Neuronal stem cell (in vitro differentiated cells): ENCODE measurements around the gene NFE2L3. TPM values are rescaled to one million over a fixed set of nuclear protein-coding genes. Genes with fewer than 3 reads are reported as not detected.

Experiments
- DNase-seq: peaks from one replicate; pipeline ENCODE4 v3.0.0-alpha.2; 2013; ENCODE audit warnings: low spot score
- H2AFZ ChIP-seq: one replicate; pipeline ENCODE4 v1.6.1; 2013; ENCODE audit warnings: mild to moderate bottlenecking, low read length, inconsistent platforms
- H2AK5ac ChIP-seq: 2 replicates; pipeline ENCODE4 v1.6.1; 2013; ENCODE audit warnings: low read depth, mild to moderate bottlenecking, inconsistent platforms, low read length, moderate library complexity, mixed read lengths
- H2BK120ac ChIP-seq: 2 replicates; pipeline ENCODE4 v1.6.1; 2013; ENCODE audit warnings: low read depth, mild to moderate bottlenecking, inconsistent platforms, low read length, moderate library complexity, mixed read lengths
- H2BK12ac ChIP-seq: one replicate; pipeline ENCODE4 v1.6.1; 2013; ENCODE audit warnings: low read length, inconsistent platforms
- H2BK15ac ChIP-seq: 2 replicates; pipeline ENCODE4 v1.6.1; 2013; ENCODE audit warnings: mild to moderate bottlenecking, low read length, inconsistent platforms, mixed read lengths
- H2BK5ac ChIP-seq: one replicate; pipeline ENCODE4 v1.6.1; 2013; ENCODE audit warnings: inconsistent platforms, mild to moderate bottlenecking, low read length, moderate library complexity
- H3K14ac ChIP-seq: one replicate; pipeline ENCODE4 v1.6.1; 2013; ENCODE audit warnings: low read length, inconsistent platforms
- H3K18ac ChIP-seq: 2 replicates; pipeline ENCODE4 v1.6.1; 2013; ENCODE audit warnings: low read length, inconsistent platforms
- H3K23ac ChIP-seq: 2 replicates; pipeline ENCODE4 v1.6.1; 2013; ENCODE audit warnings: low read depth, mild to moderate bottlenecking, mixed read lengths, low read length, inconsistent platforms; ENCODE audit not compliant: poor library complexity
- H3K27ac ChIP-seq: replicated peaks from 3 replicates; pipeline ENCODE4 v1.5.1; 2013; ENCODE audit warnings: low read length, inconsistent platforms
- H3K27me3 ChIP-seq, 3 experiments: 2 replicates each; pipeline ENCODE4 v1.6.1; 2013; ENCODE audit warnings: low read length in 3 of 3, mild to moderate bottlenecking in 2 of 3, inconsistent platforms in 1 of 3, low read depth in 1 of 3, mixed read lengths in 1 of 3, moderate library complexity in 1 of 3; ENCODE audit not compliant: control insufficient read depth in 3 of 3, insufficient read depth in 3 of 3
- H3K36me3 ChIP-seq, 2 donors: replicated peaks in 1 of 2; 2 replicates each; pipeline ENCODE4 v1.6.1; 2013; ENCODE audit warnings: low read length in 2 of 2; ENCODE audit not compliant: control insufficient read depth in 2 of 2, insufficient read depth in 2 of 2
- H3K4ac ChIP-seq: 2 replicates; pipeline ENCODE4 v1.6.1; 2013; ENCODE audit warnings: inconsistent platforms, mild to moderate bottlenecking, low read length, moderate library complexity
- H3K4me1 ChIP-seq, 2 donors: 1 replicate in 1 of 2; 2 replicates in 1 of 2; pipeline ENCODE4 v1.6.1; 2013; ENCODE audit warnings: low read length in 2 of 2, low read depth in 1 of 2; ENCODE audit not compliant: control insufficient read depth in 2 of 2, insufficient read depth in 1 of 2
- H3K4me2 ChIP-seq: one replicate; pipeline ENCODE4 v1.6.1; 2013; ENCODE audit warnings: mild to moderate bottlenecking, low read length, inconsistent platforms; ENCODE audit not compliant: insufficient read depth, poor library complexity, severe bottlenecking
- H3K4me3 ChIP-seq, 2 donors: 2 replicates each; pipeline ENCODE4 v1.5.1; 2013; ENCODE audit warnings: low read length in 2 of 2, mild to moderate bottlenecking in 2 of 2, inconsistent platforms in 1 of 2, moderate library complexity in 1 of 2
- H3K79me1 ChIP-seq: one replicate; pipeline ENCODE4 v1.6.1; 2013; ENCODE audit warnings: low read depth, mild to moderate bottlenecking, inconsistent platforms, low read length, moderate library complexity
- H3K9ac ChIP-seq: one replicate; pipeline ENCODE4 v1.6.1; 2013; ENCODE audit warnings: mild to moderate bottlenecking, low read depth, low read length, inconsistent platforms; ENCODE audit not compliant: poor library complexity
- H3K9me3 ChIP-seq, 2 donors: replicated peaks in 1 of 2; 2 replicates each; pipeline versions ENCODE3 to v1.6.1; 2013; ENCODE audit warnings: low read length in 2 of 2, mild to moderate bottlenecking in 2 of 2, inconsistent platforms in 1 of 2, low read depth in 1 of 2, mixed read lengths in 1 of 2, moderate library complexity in 1 of 2; ENCODE audit not compliant: control insufficient read depth in 2 of 2, insufficient read depth in 1 of 2
- H4K8ac ChIP-seq: one replicate; pipeline ENCODE4 v1.6.1; 2013; ENCODE audit warnings: low read depth, mild to moderate bottlenecking, inconsistent platforms, low read length, moderate library complexity
- H4K91ac ChIP-seq: one replicate; pipeline ENCODE4 v1.6.1; 2013; ENCODE audit warnings: low read length, low read depth, mild to moderate bottlenecking, inconsistent platforms; ENCODE audit not compliant: poor library complexity
- WGBS, 2 donors: extraction: QIAGEN DNeasy Blood & Tissue Kit; methylation state at CpG; one replicate each; pipeline ENCODE4 v1.1.7; 2013; ENCODE audit warnings: missing lambda C conversion rate in 2 of 2, mixed read lengths in 1 of 2; ENCODE audit not compliant: insufficient read length in 2 of 2, insufficient replicate concordance in 1 of 2; ENCODE audit errors: extremely low coverage in 2 of 2; 5-methylcytosine and 5-hydroxymethylcytosine counted together
- polyA plus RNA-seq, 2 experiments: library from polyadenylated mRNA; stranded (reverse); fragments of 200-250 nt; gene quantifications; one replicate each; pipeline ENCODE4 v1.2.3, GENCODE V29; 2013

The NFE2L3 gene, protein sequence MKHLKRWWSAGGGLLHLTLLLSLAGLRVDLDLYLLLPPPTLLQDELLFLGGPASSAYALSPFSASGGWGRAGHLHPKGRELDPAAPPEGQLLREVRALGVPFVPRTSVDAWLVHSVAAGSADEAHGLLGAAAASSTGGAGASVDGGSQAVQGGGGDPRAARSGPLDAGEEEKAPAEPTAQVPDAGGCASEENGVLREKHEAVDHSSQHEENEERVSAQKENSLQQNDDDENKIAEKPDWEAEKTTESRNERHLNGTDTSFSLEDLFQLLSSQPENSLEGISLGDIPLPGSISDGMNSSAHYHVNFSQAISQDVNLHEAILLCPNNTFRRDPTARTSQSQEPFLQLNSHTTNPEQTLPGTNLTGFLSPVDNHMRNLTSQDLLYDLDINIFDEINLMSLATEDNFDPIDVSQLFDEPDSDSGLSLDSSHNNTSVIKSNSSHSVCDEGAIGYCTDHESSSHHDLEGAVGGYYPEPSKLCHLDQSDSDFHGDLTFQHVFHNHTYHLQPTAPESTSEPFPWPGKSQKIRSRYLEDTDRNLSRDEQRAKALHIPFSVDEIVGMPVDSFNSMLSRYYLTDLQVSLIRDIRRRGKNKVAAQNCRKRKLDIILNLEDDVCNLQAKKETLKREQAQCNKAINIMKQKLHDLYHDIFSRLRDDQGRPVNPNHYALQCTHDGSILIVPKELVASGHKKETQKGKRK
- 4.0 TPM for polyA plus RNA-seq (2013, experiment 1 of 2)
- 4.1 TPM for polyA plus RNA-seq (2013, experiment 2 of 2)

DNA sequence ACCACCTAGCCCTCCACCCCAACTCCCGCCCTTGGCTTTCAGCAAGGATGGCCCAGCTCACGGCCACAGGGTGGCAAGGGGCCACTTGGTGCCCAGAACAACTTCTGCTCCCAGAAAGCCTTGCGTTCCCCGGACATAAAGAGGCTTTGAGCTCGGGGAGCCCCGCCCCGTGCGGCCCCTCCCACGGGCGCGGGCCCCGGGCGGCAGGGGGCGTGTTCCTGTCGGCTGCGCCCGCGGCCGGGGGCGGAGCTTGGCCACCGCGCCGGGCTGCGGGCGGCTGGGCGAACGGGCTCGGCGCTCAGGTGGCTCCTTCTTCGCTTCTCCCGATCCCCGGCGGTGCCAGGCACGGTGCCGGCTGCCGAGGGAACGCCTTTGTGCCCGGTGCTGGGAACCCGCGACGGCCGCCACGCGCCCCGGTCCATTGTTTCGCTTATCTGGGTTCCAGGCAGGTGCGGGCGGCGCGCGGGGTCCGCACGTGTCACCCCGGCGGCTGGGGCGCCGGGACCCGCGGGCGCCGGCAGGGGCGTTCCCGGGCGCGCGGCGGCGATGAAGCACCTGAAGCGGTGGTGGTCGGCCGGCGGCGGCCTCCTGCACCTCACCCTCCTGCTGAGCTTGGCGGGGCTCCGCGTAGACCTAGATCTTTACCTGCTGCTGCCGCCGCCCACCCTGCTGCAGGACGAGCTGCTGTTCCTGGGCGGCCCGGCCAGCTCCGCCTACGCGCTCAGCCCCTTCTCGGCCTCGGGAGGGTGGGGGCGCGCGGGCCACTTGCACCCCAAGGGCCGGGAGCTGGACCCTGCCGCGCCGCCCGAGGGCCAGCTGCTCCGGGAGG lies at the start of gene NFE2L3:
NFE2L3 (plus strand) TSS at position 246 of the 829 bp plus-strand sequence; CDS start at position 547, 301 bp downstream.
- no peak within 1 kb of the TSS for H4K8ac ChIP-seq
- no peak within 1 kb of the TSS for H2AK5ac ChIP-seq
- peak within 1 kb of the TSS; percentile 48 to 88 for H3K4me3 ChIP-seq
- H2BK5ac ChIP-seq: no peak within 1 kb of the TSS
- H4K91ac ChIP-seq: peak within 1 kb of the TSS; percentile 19
- peak within 1 kb of the TSS; percentile 31 for H2BK15ac ChIP-seq
- H3K14ac ChIP-seq: no peak within 1 kb of the TSS
- H3K4me2 ChIP-seq: peak within 1 kb of the TSS; percentile 95
- H3K9ac ChIP-seq: peak within 1 kb of the TSS; percentile 79
- H3K36me3 ChIP-seq: no peaks in the 10 kb centered on the region
- no peak within 1 kb of the TSS for H3K4ac ChIP-seq
- H3K27ac ChIP-seq: no peak within 1 kb of the TSS
- peak within 1 kb of the TSS; percentile 88 for H3K18ac ChIP-seq
- H3K9me3 ChIP-seq: peaks cover 2 to 8% of the 10 kb centered on the region in 2 donors
- no peaks in the 10 kb centered on the region for H3K79me1 ChIP-seq
- peak within 1 kb of the TSS; percentile 12 for H3K23ac ChIP-seq
- H3K27me3 ChIP-seq: peaks cover 9 to 57% (median 28%) of the 10 kb centered on the region in 3 experiments
- H2BK120ac ChIP-seq: no peak within 1 kb of the TSS
- DNase-seq: peak; percentile 53
- peaks cover 0 to 11% of the 10 kb centered on the region in 2 donors for H3K4me1 ChIP-seq
- H2AFZ ChIP-seq: peak within 1 kb of the TSS; percentile 95
- no peak within 1 kb of the TSS for H2BK12ac ChIP-seq
- WGBS, 2 donors: no CpG with 5 or more reads among the region's 95 CpGs

DNA sequence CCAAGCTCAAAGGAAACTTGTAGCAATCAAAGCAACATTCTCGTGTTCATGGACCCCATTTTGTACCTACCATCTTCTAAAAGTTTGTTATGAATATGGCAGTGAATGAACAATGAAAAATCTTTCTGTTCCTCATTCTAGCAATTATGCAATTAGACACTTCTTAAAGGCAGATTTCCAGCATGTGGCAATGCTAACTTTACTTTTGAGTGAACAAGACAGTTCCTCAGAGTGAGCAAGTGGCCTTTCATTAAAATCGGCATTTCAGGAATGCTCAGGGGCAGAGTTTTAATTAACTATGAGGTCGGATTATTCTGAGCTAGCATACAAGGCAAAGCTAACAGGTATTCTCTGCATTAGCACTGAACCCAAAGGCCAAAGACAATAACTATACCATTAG lies 48.4 kb upstream of the NFE2L3 start:
- Histone ChIP-seq H3K36me3 (peaks cover 0 to 22% of the 10 kb centered on the region in 2 donors), H3K9me3 (no peaks in the 10 kb centered on the region), H3K9ac (no peak overlapping the region), H2BK15ac (no peak overlapping the region), H3K4ac (no peak overlapping the region), H3K27me3 (no peaks in the 10 kb centered on the region), H3K79me1 (no peaks in the 10 kb centered on the region), H3K23ac (no peak overlapping the region), H4K8ac (no peak overlapping the region), H3K18ac (no peak overlapping the region), H3K4me1 (peaks cover 14 to 17% of the 10 kb centered on the region in 2 donors), H2BK12ac (no peak overlapping the region), H3K4me2 (no peak overlapping the region), H2BK5ac (no peak overlapping the region), H2BK120ac (no peak overlapping the region), H3K4me3 (no peak overlapping the region), H3K27ac (no peak overlapping the region), H2AK5ac (no peak overlapping the region), H3K14ac (no peak overlapping the region), H2AFZ (no peak overlapping the region), H4K91ac (no peak overlapping the region)
- DNase-seq: no peak
- no CpG with 5 or more reads among the region's 3 CpGs for WGBS, 2 donors

- peak overlapping the region; percentile 1 for H2BK15ac ChIP-seq
- H3K9me3 ChIP-seq: no peaks in the 10 kb centered on the region
- no peak overlapping the region for H3K23ac ChIP-seq
- peaks cover 14 to 17% of the 10 kb centered on the region in 2 donors for H3K4me1 ChIP-seq
- H3K27ac ChIP-seq: no peak overlapping the region
- no peak overlapping the region for H2BK120ac ChIP-seq
- no peak overlapping the region for H3K4ac ChIP-seq
- H3K18ac ChIP-seq: no peak overlapping the region
- no peak overlapping the region for H2BK12ac ChIP-seq
- no peak overlapping the region for H3K14ac ChIP-seq
- no peaks in the 10 kb centered on the region for H3K27me3 ChIP-seq
- DNase-seq: no peak
- no peak overlapping the region for H2AFZ ChIP-seq
- H3K36me3 ChIP-seq: peaks cover 0 to 22% of the 10 kb centered on the region in 2 donors
- no peak overlapping the region for H3K9ac ChIP-seq
- no CpG with 5 or more reads among the region's 1 CpG for WGBS, 2 donors
- H2BK5ac ChIP-seq: no peak overlapping the region
- no peak overlapping the region for H3K4me2 ChIP-seq
- H3K79me1 ChIP-seq: no peaks in the 10 kb centered on the region
- H4K91ac ChIP-seq: no peak overlapping the region
- H3K4me3 ChIP-seq: no peak overlapping the region
- no peak overlapping the region for H4K8ac ChIP-seq
- peak overlapping the region; percentile 33 for H2AK5ac ChIP-seq
These were observed 46.8 kb upstream of the NFE2L3 start for GRCh38 chr7:26105236-26105635.
